Epithelial cell of proximal tubule (primary cell): ENCODE measurements around the gene C12orf50. TPM values are rescaled to one million over a fixed set of nuclear protein-coding genes. Genes with fewer than 3 reads are reported as not detected.

Source experiments
- DNase-seq: peaks from one replicate; pipeline ENCODE4 v3.0.0-alpha.2; 2011; ENCODE audit warnings: low read depth
- H3K4me3 ChIP-seq: 2 replicates; pipeline ENCODE4 v1.5.1; 2011; ENCODE audit warnings: low read depth, mild to moderate bottlenecking, low read length
- CTCF ChIP-seq: conservative IDR thresholded peaks from 2 replicates; pipeline ENCODE4 v1.5.1; 2012; ENCODE audit warnings: low read depth, mild to moderate bottlenecking, low read length
- total RNA-seq: library from RNA; depleted of rRNA; stranded (reverse); fragments of >200 nt; gene quantifications from 2 replicates; pipeline ENCODE4 v1.2.3, GENCODE V29; 2015

The C12orf50 gene
- total RNA-seq, 1 donor from 2014 or later = not detected

- DNase-seq = no peak
- H3K4me3 ChIP-seq = no peak overlapping the region
- TF ChIP-seq CTCF = no peak
Observed at GRCh38 chr12:87943023-87943422, 86.2 kb downstream of the C12orf50 start.

GRCh38 chr12:87939182-87939581 is 90.0 kb downstream of the C12orf50 start:
- DNase-seq = no peak
- no peak overlapping the region for H3K4me3 ChIP-seq
- TF ChIP-seq CTCF = no peak

GRCh38 chr12:87935216-87935615 is 94.0 kb downstream of the C12orf50 start:
- no peak for TF ChIP-seq CTCF
- no peak overlapping the region for H3K4me3 ChIP-seq
- DNase-seq = no peak

- no peak for DNase-seq
- no peak for TF ChIP-seq CTCF
- H3K4me3 ChIP-seq = no peak overlapping the region
Observed at GRCh38 chr12:87933991-87934390, 95.2 kb downstream of the C12orf50 start.

GRCh38 chr12:87931812-87932211 is 97.4 kb downstream of the C12orf50 start:
- no peak for TF ChIP-seq CTCF
- DNase-seq = no peak

GRCh38 chr12:87930627-87931026 is 98.6 kb downstream of the C12orf50 start:
- no peak for DNase-seq
- TF ChIP-seq CTCF = no peak
- H3K4me3 ChIP-seq = no peak overlapping the region

More at GRCh38 chr12:87931812-87932211, 97.4 kb downstream of the C12orf50 start:
- no peak overlapping the region for H3K4me3 ChIP-seq

Other genes with a start within 250 kb of the C12orf50 start
- gene CEP290, start 112.7 kb upstream of the C12orf50 start, total RNA-seq = 7.0 and 8.8 TPM in 2 replicates
- gene TMTC3, start 112.9 kb upstream of the C12orf50 start, total RNA-seq = 11.6 and 16.1 TPM in 2 replicates